GM23338 (cell line): ENCODE measurements around the gene WDR62. TPM values are rescaled to one million over a fixed set of nuclear protein-coding genes. Genes with fewer than 3 reads are reported as not detected.

Experiments
- ATAC-seq: fragments of 200-7000 bp; cut with Tn5 transposase; 3 replicates; pipeline ENCODE4 v1.9.1; 2020
- DNase-seq: peaks from one replicate; pipeline ENCODE4 v3.0.0-alpha.2; 2015; ENCODE audit warnings: low spot score
- H2AFZ ChIP-seq: fragments of 200-600 bp; sonication (generic); 2 replicates; pipeline ENCODE4 v1.8.0; 2016; ENCODE audit warnings: antibody characterized with exemption, mild to moderate bottlenecking, moderate library complexity
- H3F3A ChIP-seq: fragments of 200-600 bp; sonication (generic); replicated peaks from 2 replicates; pipeline ENCODE4 v1.8.0; 2017; ENCODE audit warnings: antibody characterized with exemption, mixed run types, low read depth
- H3K27ac ChIP-seq: fragments of 200-600 bp; sonication (generic); 2 replicates; pipeline ENCODE4 v1.6.1; 2016; ENCODE audit warnings: low read depth
- H3K27me3 ChIP-seq: fragments of 200-600 bp; sonication (generic); 2 replicates; pipeline ENCODE4 v1.8.0; 2016; ENCODE audit warnings: mild to moderate bottlenecking, mixed run types, moderate library complexity; ENCODE audit not compliant: insufficient read depth
- H3K36me3 ChIP-seq: fragments of 200-600 bp; sonication (generic); 2 replicates; pipeline ENCODE4 v1.8.0; 2016; ENCODE audit warnings: mild to moderate bottlenecking; ENCODE audit not compliant: insufficient read depth
- H3K4me1 ChIP-seq: fragments of 200-600 bp; sonication (generic); 2 replicates; pipeline ENCODE4 v1.8.0; 2016; ENCODE audit warnings: mild to moderate bottlenecking, moderate library complexity; ENCODE audit not compliant: insufficient read depth
- H3K4me2 ChIP-seq: fragments of 200-600 bp; sonication (generic); 2 replicates; pipeline ENCODE4 v1.7.1; 2017; ENCODE audit warnings: mixed run types
- H3K4me3 ChIP-seq: fragments of 200-600 bp; sonication (generic); 2 replicates; pipeline ENCODE4 v1.6.1; 2016; ENCODE audit warnings: mixed run types
- H3K79me2 ChIP-seq: fragments of 200-600 bp; sonication (generic); replicated peaks from 2 replicates; pipeline ENCODE4 v1.8.0; 2017; ENCODE audit warnings: mild to moderate bottlenecking; ENCODE audit not compliant: insufficient read depth
- H3K9me2 ChIP-seq: fragments of 200-600 bp; sonication (generic); 2 replicates; pipeline ENCODE4 v1.8.0; 2017; ENCODE audit not compliant: insufficient read depth
- H4K20me1 ChIP-seq: fragments of 200-600 bp; sonication (generic); replicated peaks from 2 replicates; pipeline ENCODE4 v1.8.0; 2017; ENCODE audit warnings: mild to moderate bottlenecking; ENCODE audit not compliant: insufficient read depth
- H3K27ac Mint-ChIP-seq: 2 replicates; pipeline ENCODE4 v1.8.0; 2020; ENCODE audit warnings: inconsistent platforms, mild to moderate bottlenecking, moderate library complexity, mixed read lengths
- H3K27me3 Mint-ChIP-seq: 3 replicates; pipeline ENCODE4 v1.8.0; 2022; ENCODE audit warnings: low read depth, mild to moderate bottlenecking, moderate library complexity, mixed read lengths, inconsistent platforms; ENCODE audit not compliant: insufficient read depth, poor library complexity
- H3K36me3 Mint-ChIP-seq: 3 replicates; pipeline ENCODE4 v1.8.0; 2021; ENCODE audit warnings: low read depth, mild to moderate bottlenecking, inconsistent platforms, moderate library complexity, mixed read lengths
- H3K4me1 Mint-ChIP-seq: 3 replicates; pipeline ENCODE4 v1.8.0; 2020; ENCODE audit warnings: mild to moderate bottlenecking, inconsistent platforms, mixed read lengths
- H3K4me3 Mint-ChIP-seq: 3 replicates; pipeline ENCODE4 v1.8.0; 2021; ENCODE audit warnings: moderate library complexity, mild to moderate bottlenecking, inconsistent platforms, mixed read lengths
- H3K9me3 Mint-ChIP-seq: 3 replicates; pipeline ENCODE4 v1.8.0; 2020; ENCODE audit warnings: moderate library complexity, mild to moderate bottlenecking, inconsistent platforms, mixed read lengths
- CREB1 ChIP-seq: fragments of 250-450 bp; sonication (Bioruptor Pico); IDR thresholded peaks from 2 replicates; pipeline ENCODE4 v1.5.0; 2020; ENCODE audit warnings: low read depth, mild to moderate bottlenecking, moderate library complexity
- EZH2 ChIP-seq: fragments of 200-600 bp; sonication (generic); IDR thresholded peaks from one replicate; pipeline ENCODE4 v1.8.0; 2017; ENCODE audit warnings: antibody characterized with exemption, mild to moderate bottlenecking, low read depth; ENCODE audit not compliant: unreplicated experiment
- EZH2phosphoT487 ChIP-seq: fragments of 200-600 bp; sonication (generic); IDR thresholded peaks from one replicate; pipeline ENCODE4 v1.8.1; 2018; ENCODE audit warnings: antibody characterized with exemption; ENCODE audit not compliant: unreplicated experiment
- JUNB ChIP-seq: IDR thresholded peaks from one replicate; pipeline ENCODE4 v1.6.1; 2016; ENCODE audit warnings: antibody characterized with exemption; ENCODE audit not compliant: unreplicated experiment
- polyA plus RNA-seq: library from polyadenylated mRNA; unstranded; fragments of >200 nt; fragmentation: Nextera tagmentation; extraction: Ambion mirVana; gene quantifications from 2 replicates; pipeline ENCODE4 v1.2.1, GENCODE V29; 2016
- total RNA-seq: library from RNA; depleted of rRNA; stranded (reverse); fragments of >200 nt; shearing (Covaris generic); gene quantifications from 2 replicates; pipeline ENCODE4 v1.2.3, GENCODE V29; 2014
- TF ChIP-seq, protein P1 (sequence below): fragments of 250-450 bp; sonication (Bioruptor Pico); IDR thresholded peaks from 2 replicates; pipeline ENCODE4 v1.5.0; 2020; ENCODE audit warnings: mild to moderate bottlenecking, moderate library complexity
- TF ChIP-seq, protein P2 (sequence below): IDR thresholded peaks from 2 replicates; pipeline ENCODE4 v1.6.1; 2016; ENCODE audit warnings: antibody characterized with exemption
- TF ChIP-seq, protein P3 (sequence below), 2 experiments: fragments of 200-600 bp in 1 of 2; sonication (generic) in 1 of 2; conservative IDR thresholded peaks; 2 replicates each; pipeline versions ENCODE4 v1.5.1 to v1.6.1; 2016 to 2017; ENCODE audit warnings: antibody characterized with exemption in 2 of 2, low read depth in 2 of 2, mild to moderate bottlenecking in 2 of 2, moderate library complexity in 1 of 2
- TF ChIP-seq, protein P4 (sequence below): IDR thresholded peaks from one replicate; pipeline ENCODE4 v1.6.1; 2018; ENCODE audit warnings: antibody characterized with exemption; ENCODE audit not compliant: unreplicated experiment

Gene WDR62
- total and polyA plus RNA-seq, 2 experiments from 2014 or later, result 14.1 to 45.4 TPM

DNA sequence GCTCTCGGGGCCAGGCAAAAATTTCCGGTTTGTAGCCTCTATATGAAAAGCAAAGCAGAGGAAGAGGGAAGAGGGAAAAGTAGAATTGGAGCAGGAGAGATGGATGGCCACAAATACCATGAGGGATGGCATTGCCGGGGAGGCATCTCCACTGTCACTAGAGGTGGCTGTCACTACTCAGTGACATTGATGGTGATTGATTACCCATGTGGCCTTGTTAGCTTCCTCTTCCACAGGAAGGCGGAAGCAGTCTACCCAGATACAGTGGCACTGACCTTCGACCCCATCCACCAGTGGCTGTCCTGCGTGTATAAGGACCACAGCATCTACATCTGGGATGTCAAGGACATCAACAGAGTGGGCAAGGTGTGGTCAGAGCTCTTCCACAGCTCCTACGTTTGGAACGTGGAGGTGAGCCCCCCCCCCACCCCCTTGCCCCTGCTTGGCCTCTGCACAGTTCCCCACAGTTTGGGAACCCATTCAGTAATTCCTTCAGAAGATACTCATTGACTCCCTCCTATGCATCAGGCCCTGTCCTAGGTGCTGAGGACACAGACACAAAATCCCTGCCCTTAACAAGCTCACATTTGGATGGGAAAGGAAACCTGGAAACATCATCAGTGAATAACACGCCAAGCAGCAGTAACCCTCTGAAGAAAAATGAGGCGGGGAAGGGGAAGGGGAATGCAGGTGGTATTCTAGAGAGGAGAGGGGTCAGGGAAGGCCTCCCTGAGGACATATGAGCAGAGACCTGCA lies 18.6 kb downstream of the WDR62 start:
- no peak for ATAC-seq
- peaks cover 27% of the 10 kb centered on the region for H3K36me3 ChIP-seq
- H3K27ac Mint-ChIP-seq, result no peak overlapping the region

More for the DNA sequence above, 18.6 kb downstream of the WDR62 start:
- H3K4me3 Mint-ChIP-seq, result no peak overlapping the region
- Histone ChIP-seq H3K4me3 (no peak overlapping the region), H3K27ac (no peak overlapping the region), H3F3A (peaks cover 11% of the 10 kb centered on the region; the same call in 1 of the 2 replicates), H3K4me2 (no peak overlapping the region), H3K27me3 (no peaks in the 10 kb centered on the region), H3K4me1 (no peaks in the 10 kb centered on the region), H4K20me1 (peaks cover 19% of the 10 kb centered on the region), H3K79me2 (no peaks in the 10 kb centered on the region), H2AFZ (no peak overlapping the region), H3K9me2 (no peaks in the 10 kb centered on the region)
- peaks cover 74% of the 10 kb centered on the region for H3K36me3 Mint-ChIP-seq
- H3K4me1 Mint-ChIP-seq, result no peaks in the 10 kb centered on the region
- peaks cover 4% of the 10 kb centered on the region; the same call in 1 of the 3 replicates for H3K9me3 Mint-ChIP-seq
- peaks cover 3% of the 10 kb centered on the region for H3K27me3 Mint-ChIP-seq
- DNase-seq, result no peak
- TF ChIP-seq, protein P1, sequence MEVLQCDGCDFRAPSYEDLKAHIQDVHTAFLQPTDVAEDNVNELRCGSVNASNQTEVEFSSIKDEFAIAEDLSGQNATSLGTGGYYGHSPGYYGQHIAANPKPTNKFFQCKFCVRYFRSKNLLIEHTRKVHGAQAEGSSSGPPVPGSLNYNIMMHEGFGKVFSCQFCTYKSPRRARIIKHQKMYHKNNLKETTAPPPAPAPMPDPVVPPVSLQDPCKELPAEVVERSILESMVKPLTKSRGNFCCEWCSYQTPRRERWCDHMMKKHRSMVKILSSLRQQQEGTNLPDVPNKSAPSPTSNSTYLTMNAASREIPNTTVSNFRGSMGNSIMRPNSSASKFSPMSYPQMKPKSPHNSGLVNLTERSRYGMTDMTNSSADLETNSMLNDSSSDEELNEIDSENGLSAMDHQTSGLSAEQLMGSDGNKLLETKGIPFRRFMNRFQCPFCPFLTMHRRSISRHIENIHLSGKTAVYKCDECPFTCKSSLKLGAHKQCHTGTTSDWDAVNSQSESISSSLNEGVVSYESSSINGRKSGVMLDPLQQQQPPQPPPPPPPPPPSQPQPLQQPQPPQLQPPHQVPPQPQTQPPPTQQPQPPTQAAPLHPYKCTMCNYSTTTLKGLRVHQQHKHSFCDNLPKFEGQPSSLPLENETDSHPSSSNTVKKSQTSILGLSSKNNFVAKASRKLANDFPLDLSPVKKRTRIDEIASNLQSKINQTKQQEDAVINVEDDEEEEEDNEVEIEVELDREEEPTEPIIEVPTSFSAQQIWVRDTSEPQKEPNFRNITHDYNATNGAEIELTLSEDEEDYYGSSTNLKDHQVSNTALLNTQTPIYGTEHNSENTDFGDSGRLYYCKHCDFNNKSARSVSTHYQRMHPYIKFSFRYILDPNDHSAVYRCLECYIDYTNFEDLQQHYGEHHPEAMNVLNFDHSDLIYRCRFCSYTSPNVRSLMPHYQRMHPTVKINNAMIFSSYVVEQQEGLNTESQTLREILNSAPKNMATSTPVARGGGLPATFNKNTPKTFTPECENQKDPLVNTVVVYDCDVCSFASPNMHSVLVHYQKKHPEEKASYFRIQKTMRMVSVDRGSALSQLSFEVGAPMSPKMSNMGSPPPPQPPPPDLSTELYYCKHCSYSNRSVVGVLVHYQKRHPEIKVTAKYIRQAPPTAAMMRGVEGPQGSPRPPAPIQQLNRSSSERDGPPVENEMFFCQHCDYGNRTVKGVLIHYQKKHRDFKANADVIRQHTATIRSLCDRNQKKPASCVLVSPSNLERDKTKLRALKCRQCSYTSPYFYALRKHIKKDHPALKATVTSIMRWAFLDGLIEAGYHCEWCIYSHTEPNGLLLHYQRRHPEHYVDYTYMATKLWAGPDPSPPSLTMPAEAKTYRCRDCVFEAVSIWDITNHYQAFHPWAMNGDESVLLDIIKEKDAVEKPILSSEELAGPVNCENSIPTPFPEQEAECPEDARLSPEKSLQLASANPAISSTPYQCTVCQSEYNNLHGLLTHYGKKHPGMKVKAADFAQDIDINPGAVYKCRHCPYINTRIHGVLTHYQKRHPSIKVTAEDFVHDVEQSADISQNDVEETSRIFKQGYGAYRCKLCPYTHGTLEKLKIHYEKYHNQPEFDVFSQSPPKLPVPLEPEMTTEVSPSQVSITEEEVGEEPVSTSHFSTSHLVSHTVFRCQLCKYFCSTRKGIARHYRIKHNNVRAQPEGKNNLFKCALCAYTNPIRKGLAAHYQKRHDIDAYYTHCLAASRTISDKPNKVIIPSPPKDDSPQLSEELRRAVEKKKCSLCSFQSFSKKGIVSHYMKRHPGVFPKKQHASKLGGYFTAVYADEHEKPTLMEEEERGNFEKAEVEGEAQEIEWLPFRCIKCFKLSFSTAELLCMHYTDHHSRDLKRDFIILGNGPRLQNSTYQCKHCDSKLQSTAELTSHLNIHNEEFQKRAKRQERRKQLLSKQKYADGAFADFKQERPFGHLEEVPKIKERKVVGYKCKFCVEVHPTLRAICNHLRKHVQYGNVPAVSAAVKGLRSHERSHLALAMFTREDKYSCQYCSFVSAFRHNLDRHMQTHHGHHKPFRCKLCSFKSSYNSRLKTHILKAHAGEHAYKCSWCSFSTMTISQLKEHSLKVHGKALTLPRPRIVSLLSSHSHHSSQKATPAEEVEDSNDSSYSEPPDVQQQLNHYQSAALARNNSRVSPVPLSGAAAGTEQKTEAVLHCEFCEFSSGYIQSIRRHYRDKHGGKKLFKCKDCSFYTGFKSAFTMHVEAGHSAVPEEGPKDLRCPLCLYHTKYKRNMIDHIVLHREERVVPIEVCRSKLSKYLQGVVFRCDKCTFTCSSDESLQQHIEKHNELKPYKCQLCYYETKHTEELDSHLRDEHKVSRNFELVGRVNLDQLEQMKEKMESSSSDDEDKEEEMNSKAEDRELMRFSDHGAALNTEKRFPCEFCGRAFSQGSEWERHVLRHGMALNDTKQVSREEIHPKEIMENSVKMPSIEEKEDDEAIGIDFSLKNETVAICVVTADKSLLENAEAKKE (CRISPR knock-in tag), result no peak
- TF ChIP-seq CREB1 (CRISPR knock-in tag), result no peak
- no peak for TF ChIP-seq EZH2phosphoT487
- TF ChIP-seq EZH2, result no peak
- TF ChIP-seq, protein P2, sequence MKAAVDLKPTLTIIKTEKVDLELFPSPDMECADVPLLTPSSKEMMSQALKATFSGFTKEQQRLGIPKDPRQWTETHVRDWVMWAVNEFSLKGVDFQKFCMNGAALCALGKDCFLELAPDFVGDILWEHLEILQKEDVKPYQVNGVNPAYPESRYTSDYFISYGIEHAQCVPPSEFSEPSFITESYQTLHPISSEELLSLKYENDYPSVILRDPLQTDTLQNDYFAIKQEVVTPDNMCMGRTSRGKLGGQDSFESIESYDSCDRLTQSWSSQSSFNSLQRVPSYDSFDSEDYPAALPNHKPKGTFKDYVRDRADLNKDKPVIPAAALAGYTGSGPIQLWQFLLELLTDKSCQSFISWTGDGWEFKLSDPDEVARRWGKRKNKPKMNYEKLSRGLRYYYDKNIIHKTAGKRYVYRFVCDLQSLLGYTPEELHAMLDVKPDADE, result no peak
- no peak for TF ChIP-seq JUNB
- TF ChIP-seq, protein P3, sequence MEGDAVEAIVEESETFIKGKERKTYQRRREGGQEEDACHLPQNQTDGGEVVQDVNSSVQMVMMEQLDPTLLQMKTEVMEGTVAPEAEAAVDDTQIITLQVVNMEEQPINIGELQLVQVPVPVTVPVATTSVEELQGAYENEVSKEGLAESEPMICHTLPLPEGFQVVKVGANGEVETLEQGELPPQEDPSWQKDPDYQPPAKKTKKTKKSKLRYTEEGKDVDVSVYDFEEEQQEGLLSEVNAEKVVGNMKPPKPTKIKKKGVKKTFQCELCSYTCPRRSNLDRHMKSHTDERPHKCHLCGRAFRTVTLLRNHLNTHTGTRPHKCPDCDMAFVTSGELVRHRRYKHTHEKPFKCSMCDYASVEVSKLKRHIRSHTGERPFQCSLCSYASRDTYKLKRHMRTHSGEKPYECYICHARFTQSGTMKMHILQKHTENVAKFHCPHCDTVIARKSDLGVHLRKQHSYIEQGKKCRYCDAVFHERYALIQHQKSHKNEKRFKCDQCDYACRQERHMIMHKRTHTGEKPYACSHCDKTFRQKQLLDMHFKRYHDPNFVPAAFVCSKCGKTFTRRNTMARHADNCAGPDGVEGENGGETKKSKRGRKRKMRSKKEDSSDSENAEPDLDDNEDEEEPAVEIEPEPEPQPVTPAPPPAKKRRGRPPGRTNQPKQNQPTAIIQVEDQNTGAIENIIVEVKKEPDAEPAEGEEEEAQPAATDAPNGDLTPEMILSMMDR (conservative IDR thresholded peaks at IDR 0.05; ENCODE audit: low read depth in 2 of 2), result no peak
- TF ChIP-seq, protein P4, sequence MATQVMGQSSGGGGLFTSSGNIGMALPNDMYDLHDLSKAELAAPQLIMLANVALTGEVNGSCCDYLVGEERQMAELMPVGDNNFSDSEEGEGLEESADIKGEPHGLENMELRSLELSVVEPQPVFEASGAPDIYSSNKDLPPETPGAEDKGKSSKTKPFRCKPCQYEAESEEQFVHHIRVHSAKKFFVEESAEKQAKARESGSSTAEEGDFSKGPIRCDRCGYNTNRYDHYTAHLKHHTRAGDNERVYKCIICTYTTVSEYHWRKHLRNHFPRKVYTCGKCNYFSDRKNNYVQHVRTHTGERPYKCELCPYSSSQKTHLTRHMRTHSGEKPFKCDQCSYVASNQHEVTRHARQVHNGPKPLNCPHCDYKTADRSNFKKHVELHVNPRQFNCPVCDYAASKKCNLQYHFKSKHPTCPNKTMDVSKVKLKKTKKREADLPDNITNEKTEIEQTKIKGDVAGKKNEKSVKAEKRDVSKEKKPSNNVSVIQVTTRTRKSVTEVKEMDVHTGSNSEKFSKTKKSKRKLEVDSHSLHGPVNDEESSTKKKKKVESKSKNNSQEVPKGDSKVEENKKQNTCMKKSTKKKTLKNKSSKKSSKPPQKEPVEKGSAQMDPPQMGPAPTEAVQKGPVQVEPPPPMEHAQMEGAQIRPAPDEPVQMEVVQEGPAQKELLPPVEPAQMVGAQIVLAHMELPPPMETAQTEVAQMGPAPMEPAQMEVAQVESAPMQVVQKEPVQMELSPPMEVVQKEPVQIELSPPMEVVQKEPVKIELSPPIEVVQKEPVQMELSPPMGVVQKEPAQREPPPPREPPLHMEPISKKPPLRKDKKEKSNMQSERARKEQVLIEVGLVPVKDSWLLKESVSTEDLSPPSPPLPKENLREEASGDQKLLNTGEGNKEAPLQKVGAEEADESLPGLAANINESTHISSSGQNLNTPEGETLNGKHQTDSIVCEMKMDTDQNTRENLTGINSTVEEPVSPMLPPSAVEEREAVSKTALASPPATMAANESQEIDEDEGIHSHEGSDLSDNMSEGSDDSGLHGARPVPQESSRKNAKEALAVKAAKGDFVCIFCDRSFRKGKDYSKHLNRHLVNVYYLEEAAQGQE, result no peak
